ENCODE measurements around the gene NPR2.

NPR2 gene

DNA sequence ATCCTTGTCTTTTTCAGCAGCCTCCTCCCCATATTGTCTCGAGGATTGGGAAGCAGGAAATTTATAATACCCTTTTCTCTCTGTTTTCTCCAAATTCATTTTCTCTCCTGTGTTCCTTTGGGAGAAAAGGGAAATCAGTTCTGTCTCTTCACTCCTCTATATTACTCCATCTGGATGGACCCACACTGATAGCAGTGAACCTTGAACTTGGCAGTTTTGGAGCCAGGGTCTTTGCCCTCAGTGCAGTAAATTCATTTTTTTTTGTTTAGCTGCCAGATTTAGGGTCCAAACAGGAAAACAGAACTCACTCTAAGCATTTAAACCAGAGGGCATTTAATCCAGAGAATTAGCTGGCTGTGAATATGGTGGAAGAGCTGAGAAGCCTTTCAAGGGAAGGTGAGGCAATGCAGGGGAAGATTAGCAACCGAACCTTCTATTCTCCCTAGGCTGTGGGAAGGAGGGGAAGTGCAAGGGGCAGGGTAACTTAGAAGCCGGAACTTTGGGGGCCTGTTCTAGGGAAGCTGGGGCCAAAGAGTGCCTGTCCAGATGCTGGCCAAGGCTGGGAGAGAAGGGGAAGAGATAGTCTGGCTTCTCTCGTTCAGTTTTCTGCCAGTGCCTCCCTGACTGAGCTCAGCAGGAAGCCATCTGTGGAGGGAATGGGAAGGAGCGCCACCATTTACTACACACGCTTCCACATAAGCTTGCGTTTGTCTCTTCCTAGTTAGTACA is 16.3 kb upstream of the NPR2 start:
- FAIRE-seq: no peak
- no peak for TF ChIP-seq POLR2A (IDR thresholded peaks at IDR 0.05; ENCODE audit: low read depth, low read length)
- DNase-seq (ENCODE audit: insufficient read length, low spot score): no peak

DNA sequence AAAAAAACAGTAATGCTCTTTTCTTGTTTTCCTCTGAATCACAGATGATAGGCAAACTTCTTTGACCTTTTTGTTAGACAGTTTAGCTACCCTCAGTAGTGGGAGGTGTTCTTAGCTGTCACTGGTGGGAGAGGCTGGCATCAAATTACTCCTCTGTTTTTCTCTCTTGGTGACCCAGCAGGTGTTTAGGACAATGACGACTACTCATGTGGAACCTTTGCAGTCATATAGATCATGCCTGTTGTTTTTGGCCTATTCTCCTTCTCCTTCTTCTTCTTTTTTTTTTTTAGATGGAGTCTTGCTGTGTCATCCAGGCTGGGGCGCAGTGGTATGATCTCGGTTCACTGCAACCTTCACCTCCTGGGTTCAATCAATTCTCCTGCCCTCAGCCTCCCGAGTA is 15.4 kb upstream of the NPR2 start:
- TF ChIP-seq POLR2A (IDR thresholded peaks at IDR 0.05; ENCODE audit: low read depth, low read length): no peak
- FAIRE-seq (no peak), DNase-seq (ENCODE audit: insufficient read length, low spot score) (no peak)

DNA sequence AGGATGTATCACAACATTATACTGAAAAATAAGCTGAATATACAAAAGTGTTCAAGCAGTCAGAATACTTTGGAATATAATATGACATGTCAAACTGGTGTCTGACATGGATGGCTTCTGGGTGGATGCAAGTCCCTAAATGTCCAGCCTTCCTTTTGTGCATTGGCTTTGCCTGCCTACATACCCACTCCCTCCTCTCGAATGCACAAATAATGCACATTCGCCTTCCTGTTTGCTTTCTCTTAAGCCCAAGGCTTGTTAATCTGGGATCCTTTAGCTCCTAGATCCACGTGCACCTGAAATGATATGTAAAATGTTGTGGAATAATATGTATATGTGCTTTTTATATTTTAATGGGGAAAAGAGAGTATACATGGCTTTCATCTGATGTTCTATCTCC is 12.9 kb upstream of the NPR2 start:
- FAIRE-seq (no peak), DNase-seq (ENCODE audit: insufficient read length, low spot score) (no peak)
- no peak for TF ChIP-seq POLR2A (IDR thresholded peaks at IDR 0.05; ENCODE audit: low read depth, low read length)

DNA sequence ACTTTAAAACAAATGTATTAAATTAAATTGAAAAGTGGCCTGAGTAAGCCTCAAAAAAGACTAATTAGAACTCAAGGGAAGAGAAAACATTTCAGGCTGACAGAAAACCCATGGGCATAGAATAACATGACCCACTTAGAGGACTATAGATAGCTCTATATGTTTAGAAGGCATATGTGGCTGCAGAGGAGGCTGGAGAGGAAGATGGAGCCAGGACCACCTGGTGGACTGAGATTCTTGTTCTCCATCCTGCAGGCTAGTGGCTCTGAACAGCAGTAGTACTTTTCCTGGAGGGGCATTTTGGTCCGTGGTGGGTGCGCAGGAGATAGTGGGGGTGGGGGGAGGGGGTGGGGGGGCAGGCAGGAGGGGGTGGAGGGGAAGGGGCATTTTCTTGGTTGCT is 10.3 kb upstream of the NPR2 start:
- DNase-seq (ENCODE audit: insufficient read length, low spot score) (no peak), FAIRE-seq (no peak)
- TF ChIP-seq POLR2A (IDR thresholded peaks at IDR 0.05; ENCODE audit: low read depth, low read length): no peak

DNA sequence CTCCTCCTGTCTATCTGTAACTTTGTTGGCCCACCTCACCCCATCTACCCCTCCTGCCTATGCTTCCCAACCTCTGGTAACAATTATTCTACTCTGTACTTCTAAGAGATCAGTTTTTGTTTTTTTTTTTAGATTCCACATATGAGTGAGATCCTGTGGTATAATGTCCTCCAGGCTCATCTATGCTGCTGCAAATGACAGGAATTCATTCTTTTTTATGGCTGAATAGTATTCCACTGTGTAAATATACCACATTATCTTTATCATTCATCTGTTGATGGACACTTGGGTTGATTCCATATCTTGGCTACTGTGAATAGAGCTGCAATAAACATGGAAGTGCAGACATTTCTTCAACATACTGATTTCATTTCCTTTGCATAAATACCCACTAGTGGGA is 8.0 kb upstream of the NPR2 start:
- TF ChIP-seq POLR2A (IDR thresholded peaks at IDR 0.05; ENCODE audit: low read depth, low read length): no peak
- FAIRE-seq (no peak), DNase-seq (ENCODE audit: insufficient read length, low spot score) (no peak)

DNA sequence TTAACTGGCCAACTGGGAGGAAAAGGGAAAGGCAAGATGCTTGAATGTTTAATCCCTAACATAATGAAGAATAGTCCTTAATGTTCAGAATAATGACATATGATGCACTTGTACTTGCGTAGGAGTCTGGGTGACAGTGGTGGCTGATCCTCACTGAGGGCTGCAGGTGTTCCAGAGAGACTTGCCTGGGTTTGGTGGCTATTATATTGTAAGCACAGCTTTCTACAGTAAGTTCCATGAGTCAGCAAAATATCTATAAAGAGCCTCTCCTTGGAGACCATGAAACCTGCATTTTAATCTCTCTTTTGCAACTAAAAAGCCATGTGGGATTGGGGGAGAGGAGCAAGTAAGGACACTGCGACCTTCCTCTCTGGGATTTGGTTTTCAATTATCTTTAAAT is 1.9 kb upstream of the NPR2 start:
- no peak for TF ChIP-seq POLR2A (IDR thresholded peaks at IDR 0.05; ENCODE audit: low read depth, low read length)
- DNase-seq (ENCODE audit: insufficient read length, low spot score): no peak
- FAIRE-seq: no peak

DNA sequence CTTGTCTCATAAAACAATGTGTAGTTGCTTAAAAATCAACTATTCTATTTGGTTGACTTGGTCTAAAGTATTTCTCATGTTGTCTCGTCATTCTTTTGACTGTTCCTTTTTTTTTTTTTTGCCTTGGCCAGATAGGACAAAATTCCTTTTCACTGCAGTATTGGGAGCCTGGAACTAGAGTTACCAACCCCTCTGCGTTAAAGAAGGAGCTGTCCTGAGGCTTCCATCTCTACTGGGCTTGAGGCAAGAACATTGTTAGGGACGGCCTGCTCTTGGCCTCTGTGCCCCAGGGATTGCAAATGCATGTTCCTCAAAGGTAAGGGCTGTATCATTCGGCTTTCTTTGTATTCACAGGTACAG is 1.4 kb upstream of the NPR2 start:
- FAIRE-seq: no peak
- DNase-seq (ENCODE audit: insufficient read length, low spot score): no peak
- TF ChIP-seq POLR2A (IDR thresholded peaks at IDR 0.05; ENCODE audit: low read depth, low read length): no peak

DNA sequence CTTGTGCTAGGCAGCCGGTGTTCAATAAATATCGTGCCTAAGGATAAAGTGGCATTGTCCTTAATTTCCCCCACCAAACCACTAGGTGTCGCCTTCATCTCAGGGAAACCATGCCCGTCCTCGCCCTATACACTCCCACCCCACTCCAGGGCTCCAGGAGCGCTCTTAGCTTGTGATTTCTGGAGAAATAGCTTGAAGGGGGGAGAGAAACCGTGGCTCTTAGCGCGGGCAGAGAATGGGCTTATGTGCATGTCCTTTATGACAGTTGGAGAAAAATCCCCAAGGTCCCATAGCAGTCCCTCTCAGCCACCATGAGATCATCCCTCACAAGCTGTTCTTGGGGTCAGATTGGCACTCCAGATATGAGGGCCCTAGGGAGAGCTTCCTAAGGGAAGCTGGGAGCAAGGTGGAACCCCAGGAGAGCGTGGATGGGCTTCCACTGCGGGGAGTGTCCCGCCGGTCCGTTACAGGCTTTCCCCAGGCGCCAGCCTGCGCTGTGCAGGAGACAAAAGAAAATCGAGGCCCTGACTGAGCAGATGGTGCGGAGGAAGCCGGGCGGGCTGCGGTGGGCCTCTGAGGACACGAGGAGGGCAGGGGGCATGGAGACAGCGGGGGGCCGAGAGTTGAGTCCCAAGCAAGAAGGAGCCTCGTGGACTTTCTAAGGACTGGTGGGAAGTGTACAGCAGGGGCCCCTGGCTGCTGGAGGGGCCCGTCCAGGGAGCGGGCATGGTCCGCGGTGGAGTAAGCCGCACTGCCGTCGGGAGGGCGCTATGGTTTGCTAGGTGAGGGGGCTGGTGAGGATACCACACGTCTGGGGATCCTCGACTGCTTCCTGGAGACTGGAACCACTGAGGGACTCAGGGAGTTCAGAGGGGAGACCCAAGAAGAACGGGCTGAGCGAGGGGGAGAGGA is 750 bp upstream of the NPR2 start:
- TF ChIP-seq POLR2A (IDR thresholded peaks at IDR 0.05; ENCODE audit: low read depth, low read length): no peak

DNA sequence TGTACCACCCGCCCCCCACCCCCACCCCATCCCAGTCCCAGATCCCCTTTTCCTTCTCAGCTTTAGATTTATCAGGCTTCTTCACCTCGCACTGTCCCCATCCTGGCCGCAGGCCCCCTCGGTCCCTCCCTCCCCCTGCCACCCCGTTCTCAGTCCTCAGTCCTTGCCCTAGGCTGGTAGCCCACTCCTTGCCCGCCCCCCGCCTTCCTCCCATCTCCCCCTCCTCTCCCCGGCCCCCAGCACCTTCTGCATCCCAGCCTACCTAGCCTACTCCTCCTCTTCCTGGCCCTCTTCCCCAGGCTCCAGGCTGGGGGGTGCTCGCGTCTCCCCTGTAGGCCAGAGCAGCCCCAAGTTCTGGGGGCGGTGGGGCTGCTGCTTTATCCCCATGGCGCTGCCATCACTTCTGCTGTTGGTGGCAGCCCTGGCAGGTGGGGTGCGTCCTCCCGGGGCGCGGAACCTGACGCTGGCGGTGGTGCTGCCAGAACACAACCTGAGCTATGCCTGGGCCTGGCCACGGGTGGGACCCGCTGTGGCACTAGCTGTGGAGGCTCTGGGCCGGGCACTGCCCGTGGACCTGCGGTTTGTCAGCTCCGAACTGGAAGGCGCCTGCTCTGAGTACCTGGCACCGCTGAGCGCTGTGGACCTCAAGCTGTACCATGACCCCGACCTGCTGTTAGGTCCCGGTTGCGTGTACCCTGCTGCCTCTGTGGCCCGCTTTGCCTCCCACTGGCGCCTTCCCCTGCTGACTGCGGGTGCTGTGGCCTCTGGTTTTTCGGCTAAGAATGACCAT is 828 bp downstream of the NPR2 start:
- FAIRE-seq (no peak), DNase-seq (ENCODE audit: insufficient read length, low spot score) (no peak)
- no peak for TF ChIP-seq POLR2A (IDR thresholded peaks at IDR 0.05; ENCODE audit: low read depth, low read length)

More for the DNA sequence above, 750 bp upstream of the NPR2 start:
- FAIRE-seq: peak; percentile 92
- DNase-seq (ENCODE audit: insufficient read length, low spot score): peak; percentile 55

DNA sequence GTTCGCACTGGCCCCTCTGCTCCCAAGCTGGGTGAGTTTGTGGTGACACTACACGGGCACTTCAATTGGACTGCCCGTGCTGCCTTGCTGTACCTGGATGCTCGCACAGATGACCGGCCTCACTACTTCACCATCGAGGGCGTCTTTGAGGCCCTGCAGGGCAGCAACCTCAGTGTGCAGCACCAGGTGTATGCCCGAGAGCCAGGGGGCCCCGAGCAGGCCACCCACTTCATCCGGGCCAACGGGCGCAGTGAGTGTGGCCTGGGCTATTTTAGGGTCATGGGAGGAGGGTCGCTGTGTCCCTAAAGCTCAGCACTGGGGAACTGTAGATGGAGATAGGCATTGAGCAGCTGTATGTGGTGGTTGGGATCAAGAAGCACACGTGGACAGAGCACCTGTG is 1.4 kb downstream of the NPR2 start:
- TF ChIP-seq POLR2A (IDR thresholded peaks at IDR 0.05; ENCODE audit: low read depth, low read length): no peak
- FAIRE-seq: no peak
- DNase-seq (ENCODE audit: insufficient read length, low spot score): no peak

DNA sequence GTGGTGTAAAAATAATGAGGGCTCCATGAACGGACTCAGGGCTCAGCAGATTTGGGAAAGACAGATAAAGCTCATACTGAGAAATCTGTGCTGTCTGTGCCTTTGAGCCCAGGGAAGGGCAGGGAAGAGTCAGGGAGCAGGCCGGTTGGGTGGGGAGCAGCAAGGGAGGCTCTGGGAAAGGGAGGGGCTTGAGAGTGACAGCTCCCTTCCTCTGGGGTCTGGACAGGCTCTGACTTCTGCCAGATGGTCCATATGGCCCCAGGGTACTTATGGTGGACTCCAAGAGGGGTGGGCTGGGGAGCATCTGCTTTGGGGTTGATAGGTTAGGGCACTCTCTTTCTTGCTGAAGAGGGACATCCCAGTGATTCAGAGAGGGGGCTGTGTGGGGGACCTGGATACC is 2.1 kb downstream of the NPR2 start:
- FAIRE-seq (no peak), DNase-seq (ENCODE audit: insufficient read length, low spot score) (no peak)
- no peak for TF ChIP-seq POLR2A (IDR thresholded peaks at IDR 0.05; ENCODE audit: low read depth, low read length)

DNA sequence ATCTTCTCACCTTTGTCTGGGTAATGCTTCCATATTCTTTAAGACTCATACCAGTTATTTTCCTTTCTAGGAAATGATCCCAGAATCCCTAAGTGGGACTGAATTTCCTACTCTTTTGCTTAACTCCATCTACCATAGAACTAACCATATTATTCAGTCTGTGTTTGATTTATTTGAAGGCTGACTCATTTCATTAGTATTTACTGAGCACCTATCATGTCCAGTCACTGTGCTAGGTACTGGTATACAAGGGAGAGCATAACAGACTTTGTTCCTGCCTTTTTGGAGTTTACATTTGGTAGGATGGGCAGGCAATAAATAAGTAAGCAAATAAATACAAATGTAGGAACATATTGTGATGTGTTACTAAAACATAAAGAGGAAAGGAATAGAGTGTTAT is 4.3 kb downstream of the NPR2 start:
- FAIRE-seq (peak; percentile 86), DNase-seq (ENCODE audit: insufficient read length, low spot score) (no peak)
- TF ChIP-seq POLR2A (IDR thresholded peaks at IDR 0.05; ENCODE audit: low read depth, low read length): no peak

DNA sequence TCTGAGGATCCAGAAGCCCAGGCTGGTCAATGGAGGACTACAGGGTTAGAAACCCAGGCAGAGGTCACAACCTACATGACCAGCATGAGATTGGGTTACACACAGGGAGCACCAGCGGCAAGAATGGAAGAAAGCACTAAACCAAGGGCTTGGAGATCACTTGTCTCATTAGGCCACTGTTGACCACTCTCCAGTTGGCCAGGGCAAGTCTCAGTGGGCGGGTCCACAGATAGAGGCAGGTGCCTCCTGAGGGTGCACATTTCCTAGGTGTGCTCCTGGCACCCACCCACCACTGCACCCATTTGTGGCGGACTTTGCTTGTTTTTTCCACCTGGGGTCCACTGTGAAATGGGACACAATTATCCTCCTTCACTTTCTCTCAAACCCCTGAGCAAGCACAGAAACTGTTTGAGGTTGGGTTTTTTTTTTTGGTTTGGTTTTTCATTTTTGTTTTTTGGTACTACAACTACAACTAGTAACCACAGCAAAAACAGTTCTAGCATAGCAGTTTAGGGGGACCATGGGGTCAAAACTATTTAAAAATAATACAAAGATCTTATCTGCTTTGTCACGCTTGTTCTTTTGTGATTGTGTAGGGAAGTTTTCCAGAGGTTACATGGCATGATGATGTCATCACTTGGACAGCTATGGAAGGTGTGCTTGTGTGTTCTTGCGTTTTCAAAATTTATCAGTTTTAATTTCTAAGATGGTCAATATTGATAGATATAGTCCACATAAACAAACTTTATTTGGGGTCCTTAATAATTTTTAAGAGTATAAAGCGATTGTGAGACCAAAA is 6.1 kb downstream of the NPR2 start:
- DNase-seq (ENCODE audit: insufficient read length, low spot score) (no peak), FAIRE-seq (no peak)
- no peak for TF ChIP-seq POLR2A (IDR thresholded peaks at IDR 0.05; ENCODE audit: low read depth, low read length)
